Globus pallidus (tissue), 1 donor: ENCODE results near the gene LRRTM4.
A peak's percentile ranks its signal among the peaks of the same experiment; 100 is the strongest.

Source experiments
- DNase-seq: peaks from one replicate; pipeline ENCODE4 v3.0.0-alpha.2; 2015; ENCODE audit warnings: low spot score

The LRRTM4 gene

DNA sequence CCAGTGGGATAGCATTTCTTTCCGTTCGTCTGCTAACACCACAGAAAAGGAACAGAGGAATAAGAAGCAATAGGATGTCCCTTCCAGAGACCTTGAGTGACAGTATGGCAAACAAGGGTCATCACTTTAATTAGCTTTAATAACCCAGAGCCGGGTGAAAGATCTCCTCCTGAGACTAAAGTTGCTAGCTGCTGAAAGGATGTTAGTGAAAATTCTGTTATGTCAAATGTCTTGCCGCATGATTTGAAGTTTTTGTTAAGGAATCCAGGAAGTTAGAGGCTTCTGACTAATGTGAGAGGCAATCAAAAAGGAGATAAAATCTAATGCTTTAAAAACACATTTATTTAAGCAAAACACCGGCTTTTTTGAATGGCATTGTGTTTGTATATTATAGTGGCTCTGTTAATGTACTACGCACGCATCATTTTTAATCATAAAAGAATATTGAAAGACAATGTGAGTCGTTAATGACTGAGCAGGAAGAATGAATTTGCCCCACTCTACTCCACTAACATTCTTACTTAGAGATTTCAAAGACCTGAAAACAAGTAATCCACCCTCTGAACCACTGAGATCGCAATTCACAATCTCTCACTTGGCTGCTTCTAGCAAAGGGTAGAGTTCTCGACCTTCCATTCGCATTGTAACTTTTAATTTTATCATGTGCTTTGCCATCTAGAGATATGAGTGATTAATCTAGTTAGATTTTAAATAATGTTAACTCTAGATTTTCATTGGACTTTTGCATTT lies 536.6 kb downstream of the LRRTM4 start:
- DNase-seq, result no peak

DNA sequence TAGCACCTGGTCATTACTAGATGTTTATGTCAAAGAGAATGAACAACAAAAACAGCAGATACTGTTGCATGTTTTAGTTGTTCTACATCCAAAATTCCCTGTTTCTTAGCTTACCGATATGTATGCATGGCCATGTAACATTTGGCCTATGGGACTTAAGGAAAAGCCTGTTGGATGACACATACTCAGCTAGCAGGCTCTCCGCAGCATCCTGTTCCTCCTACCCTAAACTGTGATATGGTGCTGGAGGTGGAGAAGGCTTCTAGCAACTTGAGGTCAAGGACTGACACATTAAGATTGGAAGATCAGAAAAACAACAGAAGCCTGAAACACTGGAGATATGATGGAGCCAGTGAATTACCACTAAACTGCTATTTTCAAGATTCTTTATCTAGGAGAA lies 537.8 kb downstream of the LRRTM4 start:
- DNase-seq, result no peak

DNA sequence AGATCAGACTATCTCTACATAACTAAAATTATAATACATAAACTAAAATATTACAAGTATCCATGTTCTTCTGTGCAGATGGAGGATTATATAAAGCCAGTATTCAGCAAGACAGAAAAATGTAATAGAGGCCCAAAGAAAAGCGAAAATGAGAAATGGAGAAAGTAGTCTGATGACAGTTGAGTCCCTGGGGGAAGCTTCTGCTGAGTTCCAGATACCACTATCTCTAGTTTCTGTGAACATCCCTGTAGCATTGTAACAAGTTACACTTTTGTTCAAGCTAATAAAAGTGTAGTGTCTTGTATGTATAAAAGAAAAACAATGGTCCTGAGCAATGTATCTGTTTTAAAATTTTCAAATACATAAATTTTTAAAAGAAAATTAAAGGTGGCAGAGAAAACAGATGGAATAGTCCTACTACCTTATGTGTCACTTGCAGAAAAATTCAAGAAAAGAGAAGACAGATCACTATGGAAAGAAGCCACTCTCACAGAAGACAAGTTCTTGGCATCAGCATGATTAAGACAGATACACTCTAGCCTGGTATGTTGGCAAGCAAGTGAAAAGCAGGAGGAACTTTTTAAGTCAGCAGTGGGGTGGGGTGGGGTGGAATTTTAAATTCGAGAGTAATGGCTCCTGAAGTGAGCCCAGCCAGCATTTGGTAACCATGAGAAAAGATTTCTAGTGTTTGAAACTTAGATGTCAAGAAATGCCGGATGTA lies 541.9 kb downstream of the LRRTM4 start:
- DNase-seq, result no peak

DNA sequence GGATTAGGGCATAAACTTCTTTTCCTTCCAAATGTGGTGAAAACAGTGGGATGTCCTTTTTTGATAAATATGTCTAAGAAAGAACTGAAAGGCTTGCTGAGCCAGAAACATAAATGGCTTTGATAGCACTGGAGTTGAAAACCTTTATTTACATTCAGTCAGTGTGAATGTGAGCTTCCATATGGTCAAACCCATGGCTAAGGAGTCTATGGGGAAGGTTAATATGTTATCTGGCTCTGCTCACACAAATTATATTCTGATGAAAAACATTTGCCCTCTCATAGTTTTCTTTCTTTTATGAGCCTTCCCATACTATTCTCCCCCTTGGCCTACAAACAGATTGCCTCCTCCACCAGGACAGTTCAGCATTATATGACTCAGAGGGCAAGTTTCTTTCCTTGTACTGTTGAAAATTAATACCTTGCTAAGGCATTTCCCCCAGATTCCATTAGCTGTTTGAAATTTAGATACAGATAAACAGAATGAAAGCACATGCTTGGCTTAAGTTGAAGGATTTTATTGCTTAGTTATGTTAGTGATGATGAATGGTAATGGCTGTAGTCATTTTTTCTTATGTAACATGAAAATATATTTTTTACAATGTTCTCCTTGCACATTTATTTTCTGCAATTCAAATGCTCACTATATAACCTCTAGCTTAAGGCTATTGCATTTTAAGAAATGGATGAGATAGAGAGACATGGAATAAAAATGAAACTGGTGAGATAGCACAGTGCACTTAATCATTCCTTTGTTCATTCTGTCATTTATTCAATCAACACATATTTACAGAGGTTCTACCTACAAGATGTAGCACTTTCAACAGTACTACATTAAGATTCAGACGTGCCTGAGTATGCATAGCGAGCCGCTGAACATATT lies 544.1 kb downstream of the LRRTM4 start:
- DNase-seq, result no peak

DNA sequence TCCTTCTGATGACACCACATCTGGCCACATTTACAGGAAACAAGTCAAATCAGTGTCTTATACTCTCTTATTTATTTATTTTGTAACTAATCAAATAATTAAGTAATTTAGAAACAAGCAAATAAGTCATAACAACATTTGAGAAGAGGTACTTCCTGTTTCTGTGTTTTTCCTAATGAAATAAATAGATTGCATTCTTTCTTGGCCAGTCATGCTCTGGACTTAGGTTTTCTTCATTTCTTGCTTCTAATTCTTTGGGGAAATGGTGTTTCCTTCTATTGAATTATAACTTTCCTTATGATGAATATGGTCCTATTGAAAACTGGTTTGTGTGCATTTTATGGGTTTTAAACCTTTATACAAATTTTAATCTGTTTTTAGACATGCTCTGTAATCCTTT lies 546.4 kb downstream of the LRRTM4 start:
- no peak for DNase-seq

DNA sequence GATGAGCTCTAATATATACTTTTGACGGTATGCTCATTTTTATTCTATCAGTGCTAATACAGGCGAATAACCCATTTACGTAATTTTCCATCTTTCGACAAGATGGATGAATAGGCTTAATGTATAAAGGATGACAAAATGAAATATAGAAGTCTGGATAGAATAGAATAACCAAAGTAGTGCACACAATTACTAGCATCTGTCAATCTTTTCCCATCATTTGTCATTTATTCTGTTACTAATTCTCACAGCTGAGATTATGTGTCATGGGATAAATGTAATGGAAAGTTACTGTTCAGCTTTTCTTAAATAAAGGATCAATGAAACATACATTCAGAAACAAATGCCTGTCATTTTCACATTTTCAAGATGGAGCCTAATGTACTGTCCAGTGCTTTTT lies 548.6 kb downstream of the LRRTM4 start:
- no peak for DNase-seq

DNA sequence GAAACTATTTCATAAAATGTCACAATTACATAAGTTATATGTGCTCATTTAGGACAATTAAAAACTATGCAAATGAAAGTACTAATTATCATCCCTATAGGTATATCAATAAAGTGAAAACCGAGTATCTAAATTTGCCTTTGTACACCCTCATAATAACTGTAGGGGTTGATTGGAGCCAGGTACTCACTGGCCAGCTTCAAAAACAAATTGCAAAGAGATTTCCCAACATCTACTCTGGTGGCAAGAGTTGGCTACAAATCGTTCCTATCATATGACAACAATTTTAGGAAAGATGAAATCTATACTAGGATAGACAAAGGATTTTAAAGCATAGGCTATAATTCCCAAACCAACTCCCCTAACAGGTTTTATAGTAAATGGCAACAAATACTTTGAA lies 556.4 kb downstream of the LRRTM4 start:
- no peak for DNase-seq

DNA sequence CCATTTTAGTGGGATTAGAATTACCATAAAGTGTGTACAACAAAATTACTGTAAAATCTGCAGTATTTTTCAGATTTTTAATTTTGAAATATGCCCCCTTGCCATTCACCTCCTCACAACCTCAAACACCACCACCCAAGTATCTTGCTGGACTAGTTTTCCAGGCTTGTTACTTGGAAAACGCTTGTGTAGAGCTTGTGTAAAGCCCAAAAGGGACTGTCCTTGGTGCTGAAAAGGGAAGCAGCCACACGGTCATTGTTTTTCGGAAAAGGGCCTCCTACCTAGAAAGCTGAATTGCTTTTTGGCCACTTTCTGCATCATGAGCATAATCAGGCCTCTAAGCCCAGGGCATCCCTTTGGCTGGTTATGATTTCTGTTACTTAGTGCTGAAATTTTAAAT lies 563.4 kb downstream of the LRRTM4 start:
- DNase-seq, result no peak

DNA sequence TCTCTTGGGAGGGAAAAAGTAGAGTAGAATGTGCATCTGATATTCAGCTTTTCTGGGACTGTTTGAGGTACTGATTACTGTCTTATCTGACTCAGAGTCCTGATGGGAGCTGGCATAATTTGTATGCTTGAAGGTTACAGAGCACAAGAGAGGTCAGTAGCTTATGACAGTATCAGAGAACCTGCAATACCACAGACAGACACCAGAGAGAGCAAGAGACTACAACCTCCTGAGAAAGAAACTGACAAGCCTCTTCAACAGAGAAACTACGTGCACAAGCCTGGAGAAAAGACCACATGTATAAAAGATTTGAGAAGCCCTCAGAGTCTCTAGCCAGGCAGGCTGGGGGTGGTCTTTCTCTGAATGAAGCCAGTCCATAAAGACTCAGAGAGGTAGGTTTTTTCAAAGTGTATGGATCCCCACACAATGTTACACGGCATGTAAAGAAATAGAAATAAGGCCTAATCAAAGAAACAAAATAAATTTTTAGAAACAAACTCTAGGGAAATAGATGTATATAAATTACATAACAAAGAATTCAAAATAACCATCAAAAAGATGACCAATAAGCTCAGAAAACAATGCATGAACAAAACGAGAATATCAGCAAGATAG lies 568.3 kb downstream of the LRRTM4 start:
- DNase-seq, result peak; percentile 69

DNA sequence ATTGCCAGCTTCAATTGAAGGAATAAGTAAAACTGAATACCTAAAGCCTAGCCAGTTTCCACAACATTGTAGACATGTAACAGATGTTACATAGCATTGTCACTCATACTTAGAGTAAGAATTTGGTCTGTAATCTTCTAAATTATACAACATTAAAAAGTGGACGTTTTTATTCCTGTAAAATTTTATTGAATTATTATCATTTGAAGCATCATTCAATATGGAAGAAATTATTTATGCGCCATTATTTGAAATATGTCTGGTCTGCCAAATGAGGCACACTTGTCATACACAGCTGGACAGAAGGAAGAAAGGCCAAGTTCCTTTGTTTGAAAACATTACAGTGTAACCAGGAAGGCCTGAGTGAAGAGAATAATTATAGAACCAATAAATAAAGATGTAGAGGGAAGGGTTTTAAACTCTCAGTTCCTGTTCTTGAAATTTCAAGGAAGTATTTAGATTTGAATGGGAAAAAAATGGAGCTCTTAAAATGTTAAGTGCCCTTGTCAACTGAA lies 575.5 kb downstream of the LRRTM4 start:
- no peak for DNase-seq

DNA sequence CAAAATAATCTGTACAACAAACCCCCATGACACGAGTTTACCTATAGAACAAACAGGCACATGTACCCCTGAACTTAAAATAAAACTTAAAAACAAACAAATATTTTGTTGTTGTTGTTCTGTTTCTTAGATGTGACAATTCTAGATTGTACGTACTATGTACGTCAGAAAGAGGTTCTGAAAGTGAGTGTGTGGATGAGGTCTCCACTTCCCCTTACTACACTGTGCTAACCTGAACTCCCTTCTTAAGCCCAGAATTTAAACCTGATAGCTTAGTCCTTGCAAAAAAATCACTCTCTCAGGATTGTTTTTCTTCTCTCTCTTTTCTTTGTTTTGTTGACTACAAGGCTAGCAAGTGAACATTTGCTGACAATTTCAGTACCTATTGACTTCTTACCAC lies 581.6 kb downstream of the LRRTM4 start:
- no peak for DNase-seq

DNA sequence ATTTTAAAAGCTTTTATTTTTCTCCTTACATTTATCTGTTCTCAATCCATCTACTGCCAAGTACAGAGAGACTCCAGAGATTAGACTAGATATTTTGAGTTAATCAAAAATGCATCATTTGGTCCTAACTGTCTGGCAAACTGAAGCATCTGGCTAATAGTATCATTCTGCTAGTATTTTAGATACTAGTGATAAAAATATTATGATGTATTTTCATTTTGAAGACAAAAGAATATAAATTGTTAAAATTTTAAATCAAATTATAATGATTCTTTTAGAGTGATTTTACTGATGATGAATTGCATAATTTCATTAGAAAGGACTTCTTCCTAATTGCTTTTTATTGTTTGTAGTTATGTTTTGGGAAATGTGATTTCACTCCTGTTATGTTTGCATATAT lies 584.0 kb downstream of the LRRTM4 start:
- DNase-seq, result no peak

DNA sequence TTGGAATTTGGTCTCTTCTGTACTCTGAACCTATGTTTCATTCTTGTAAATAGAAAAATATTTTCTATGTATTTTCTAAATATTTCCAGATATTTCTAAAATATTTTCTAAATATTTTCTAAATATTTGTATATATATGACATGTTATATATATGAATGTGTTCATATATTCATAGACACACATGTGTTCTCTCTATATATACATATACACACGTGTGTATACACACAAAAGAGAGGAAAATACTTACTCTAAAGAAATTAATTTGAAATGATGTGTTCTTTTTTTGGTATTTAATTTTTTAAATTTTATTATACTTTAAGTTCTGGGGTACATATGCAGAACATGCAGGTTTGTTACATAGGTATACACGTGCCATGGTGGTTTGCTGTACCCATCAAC lies 589.6 kb downstream of the LRRTM4 start:
- no peak for DNase-seq

DNA sequence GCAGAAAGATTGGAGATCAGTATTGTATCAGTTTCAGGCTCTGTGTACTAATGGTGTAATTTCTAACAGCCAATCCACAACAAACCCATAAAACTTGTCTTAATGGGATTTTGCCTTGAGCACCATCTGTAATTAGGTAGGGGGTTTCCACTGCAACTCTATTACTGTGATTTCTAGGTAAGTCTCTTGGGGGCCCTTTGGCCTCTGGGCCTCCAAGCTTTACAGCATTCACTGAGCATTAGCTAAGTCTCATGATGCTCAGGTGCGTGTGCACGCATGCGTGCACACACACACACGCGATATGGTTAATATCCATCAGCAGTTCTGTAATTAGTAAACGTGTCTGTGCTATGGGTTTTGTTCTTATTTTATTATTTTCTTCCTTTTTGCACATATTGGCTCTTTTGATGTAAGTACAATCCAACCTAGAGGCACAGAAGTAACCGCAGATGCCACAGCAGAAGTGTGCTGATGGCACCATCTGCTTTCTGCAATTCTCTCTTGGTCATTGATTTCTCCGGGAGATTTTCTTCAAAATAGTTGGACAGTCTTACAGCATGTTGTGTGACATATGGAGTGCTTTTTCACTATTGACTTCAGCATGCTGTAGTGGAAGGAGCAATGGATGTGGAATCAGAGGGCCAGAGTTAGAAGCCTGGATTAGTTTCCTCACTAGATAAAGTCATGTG lies 592.0 kb downstream of the LRRTM4 start:
- no peak for DNase-seq

DNA sequence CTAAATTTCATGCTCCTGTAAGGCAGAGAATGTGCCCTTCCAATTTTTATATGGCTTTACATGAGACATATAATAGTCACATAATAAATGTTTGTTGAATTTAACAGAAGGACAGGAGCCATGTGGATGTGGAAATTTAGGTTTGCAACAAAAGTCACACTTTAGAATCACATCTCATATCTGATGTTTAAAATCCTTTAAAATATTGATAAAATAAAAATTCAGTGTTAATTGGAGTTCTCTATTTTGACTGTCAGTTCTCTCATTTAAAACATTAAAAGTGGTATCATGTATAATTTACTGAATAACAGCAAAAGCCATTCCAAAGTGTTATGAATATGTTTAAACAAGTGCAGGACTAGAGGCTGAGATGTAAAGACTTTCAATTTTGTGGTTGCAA lies 594.1 kb downstream of the LRRTM4 start:
- no peak for DNase-seq

DNA sequence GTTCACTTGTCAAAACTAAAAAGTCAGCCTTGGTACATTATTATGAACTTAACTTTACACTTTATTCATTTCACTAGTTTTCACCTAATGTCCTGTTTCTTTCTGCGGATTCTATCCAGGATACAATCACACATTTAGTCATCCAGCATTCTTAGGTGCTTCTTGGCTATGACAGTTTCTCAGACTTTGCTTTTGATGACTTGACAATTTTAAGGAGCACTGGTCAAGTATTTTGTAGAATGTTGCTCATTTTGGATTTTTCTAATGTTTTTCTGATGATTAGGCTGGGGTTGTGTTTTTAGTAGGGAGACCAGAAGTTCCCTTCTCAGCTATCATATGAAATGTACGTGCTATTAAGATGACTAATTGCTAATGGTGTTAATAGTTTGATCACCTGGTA lies 601.2 kb downstream of the LRRTM4 start:
- DNase-seq, result no peak

DNA sequence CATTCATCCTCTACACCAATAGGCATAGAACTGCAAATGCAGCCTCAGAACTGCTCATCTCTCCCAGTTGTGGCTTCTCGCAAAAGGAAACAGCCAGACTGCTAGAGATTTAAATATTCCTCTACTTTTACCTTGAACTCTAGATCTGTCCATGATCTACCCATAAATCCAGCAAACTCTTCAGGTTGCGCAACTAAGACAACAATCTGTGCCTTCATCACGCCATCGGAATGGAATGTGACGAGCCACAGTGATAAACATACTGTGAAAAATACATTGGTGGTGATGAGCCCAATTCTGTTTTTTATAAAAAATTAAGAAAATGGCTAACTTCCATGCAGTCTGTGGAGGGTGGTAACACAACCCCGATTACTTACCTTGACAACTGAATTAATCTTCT lies 626.7 kb downstream of the LRRTM4 start:
- no peak for DNase-seq

DNA sequence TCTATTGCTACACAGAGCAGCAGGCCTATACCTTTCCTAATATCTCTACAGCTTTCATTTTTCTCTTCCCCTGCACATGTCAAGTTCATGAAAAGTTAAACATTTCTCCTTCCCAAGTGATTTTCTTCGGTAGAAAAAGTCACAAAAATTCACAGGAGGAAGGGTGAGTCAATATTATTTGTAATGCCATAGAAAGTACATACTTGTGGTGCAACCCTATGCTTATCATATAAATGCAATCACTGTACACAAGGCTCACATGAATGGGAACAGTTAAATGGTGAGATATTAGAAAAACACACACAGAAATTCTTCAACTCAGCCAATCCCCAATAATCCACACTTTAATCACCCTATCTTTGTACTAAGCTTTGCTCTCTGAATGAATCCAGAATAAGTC lies 651.6 kb downstream of the LRRTM4 start:
- DNase-seq, result no peak

DNA sequence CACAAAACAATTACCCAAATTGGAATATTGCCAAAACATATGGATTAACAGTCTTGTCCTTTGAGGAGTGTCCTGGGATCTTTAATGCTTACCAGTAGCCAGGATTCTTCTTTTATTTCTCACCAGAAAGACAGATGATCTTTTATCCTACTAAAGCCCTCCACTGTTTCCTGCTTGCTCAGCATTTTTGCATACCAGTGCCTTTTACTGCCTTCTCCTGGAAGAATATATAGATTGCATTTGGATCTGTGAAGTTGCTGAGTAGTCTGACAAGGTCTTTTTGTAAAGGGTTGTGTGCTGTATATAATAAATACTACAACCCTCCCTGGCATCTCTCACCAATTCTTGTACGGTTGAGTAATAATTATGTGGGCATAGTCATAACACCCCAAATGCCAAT lies 652.2 kb downstream of the LRRTM4 start:
- DNase-seq, result no peak

DNA sequence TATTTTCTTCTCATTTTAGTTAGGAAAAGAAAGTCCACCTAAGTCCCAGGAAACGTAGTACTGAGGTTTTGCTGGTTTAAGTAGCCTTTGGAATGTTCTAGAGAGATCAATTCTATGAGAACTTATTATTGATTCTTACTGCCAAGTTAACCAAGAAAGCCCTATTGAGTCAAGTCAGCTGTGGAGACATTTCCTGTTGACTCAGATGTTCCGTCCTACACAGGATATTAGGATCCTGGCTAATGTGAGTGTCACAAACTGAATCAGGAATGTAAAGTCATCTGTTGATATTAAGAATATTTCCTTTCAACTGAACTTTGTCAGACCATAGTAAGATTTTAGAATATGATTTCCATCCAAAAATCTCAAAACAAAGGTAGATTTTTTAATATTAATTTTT lies 654.3 kb downstream of the LRRTM4 start:
- DNase-seq, result no peak

DNA sequence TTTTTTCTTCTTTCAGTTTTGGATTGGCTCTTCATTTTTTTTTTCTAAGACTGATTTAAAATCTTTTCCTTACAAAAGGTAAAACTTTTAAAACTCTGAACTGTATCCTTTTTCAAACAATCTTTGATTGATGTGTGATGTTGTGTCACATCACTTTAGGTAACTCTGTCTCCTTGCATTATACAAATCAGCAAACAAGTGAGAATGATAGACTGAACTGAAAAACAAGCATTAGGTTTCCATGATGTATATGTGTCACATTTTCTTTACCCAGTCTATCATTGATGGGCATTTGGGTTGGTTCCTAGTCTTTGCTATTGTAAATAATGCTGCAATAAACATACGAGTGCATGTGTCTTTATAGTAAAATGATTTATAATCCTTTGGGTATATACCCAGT lies 655.7 kb downstream of the LRRTM4 start:
- no peak for DNase-seq

DNA sequence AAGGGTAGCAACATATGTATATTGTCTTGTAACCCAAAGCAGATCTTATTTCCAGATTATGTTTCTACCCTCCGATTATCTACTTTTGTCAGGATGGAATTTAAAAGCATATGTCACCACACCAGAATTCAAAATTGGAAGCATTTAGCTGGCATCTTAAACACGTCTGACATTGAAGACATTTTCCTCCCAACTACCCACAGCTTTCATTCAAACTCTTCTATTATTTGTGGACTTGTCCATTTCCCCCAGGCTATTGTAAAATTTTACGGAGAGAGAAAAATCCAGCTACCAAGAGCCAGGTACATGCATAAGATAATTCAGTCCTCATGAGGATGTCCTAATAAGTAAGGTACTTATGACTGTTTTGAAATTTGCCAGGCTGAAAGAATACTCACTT lies 659.3 kb downstream of the LRRTM4 start:
- DNase-seq, result no peak
